NOMO-1 treated with dmso at 0.1 percent for 144 hours (cell line): Measurements from ENCODE around the gene ELMO1.
"Not testable (repeated sequence)": the region's sequence is repeated elsewhere in the genome, so short reads cannot be mapped to it uniquely, and the experiment has no call there.

Experiments used
- DNase-seq: peaks from one replicate; lab custom pipeline; 2025; ENCODE audit not compliant: unreplicated experiment; lab: John Stamatoyannopoulos, UW

The ELMO1 gene

DNA sequence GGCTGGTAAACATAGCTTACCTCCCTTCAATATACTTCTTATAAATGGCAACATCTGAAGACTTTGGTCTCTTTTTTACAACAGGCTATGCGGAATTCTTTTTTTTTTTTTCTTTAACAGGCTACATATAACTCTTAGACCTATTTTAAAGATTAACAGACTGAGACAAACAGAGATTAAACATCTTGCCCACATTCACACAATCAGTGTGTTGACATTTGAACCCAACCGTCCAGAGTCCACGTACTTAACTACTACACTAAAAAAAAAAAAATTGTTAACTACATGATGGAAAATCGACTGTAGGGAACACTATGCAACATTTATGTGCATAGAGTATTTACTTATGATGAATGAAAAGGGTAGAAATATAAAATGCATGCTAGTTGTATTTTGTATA is 298.5 kb downstream of the ELMO1 start:
- no peak for DNase-seq

DNA sequence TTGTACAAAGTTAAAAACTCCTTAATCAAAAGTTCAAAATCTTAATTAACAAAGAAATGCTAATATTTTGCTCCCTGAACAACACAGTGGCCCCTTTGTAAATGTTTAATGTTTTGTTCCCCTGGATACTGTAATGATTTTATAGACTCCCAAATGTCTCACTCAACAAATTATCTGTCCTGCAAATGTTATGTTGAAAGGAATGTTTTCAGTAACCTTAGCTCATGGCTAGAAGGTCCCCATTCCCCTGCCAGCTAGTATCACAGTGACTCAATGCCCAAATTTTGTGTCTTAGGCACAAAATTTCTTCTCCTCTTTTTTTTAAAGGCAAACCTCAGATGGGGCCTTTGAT is 298.9 kb downstream of the ELMO1 start:
- no peak for DNase-seq

DNA sequence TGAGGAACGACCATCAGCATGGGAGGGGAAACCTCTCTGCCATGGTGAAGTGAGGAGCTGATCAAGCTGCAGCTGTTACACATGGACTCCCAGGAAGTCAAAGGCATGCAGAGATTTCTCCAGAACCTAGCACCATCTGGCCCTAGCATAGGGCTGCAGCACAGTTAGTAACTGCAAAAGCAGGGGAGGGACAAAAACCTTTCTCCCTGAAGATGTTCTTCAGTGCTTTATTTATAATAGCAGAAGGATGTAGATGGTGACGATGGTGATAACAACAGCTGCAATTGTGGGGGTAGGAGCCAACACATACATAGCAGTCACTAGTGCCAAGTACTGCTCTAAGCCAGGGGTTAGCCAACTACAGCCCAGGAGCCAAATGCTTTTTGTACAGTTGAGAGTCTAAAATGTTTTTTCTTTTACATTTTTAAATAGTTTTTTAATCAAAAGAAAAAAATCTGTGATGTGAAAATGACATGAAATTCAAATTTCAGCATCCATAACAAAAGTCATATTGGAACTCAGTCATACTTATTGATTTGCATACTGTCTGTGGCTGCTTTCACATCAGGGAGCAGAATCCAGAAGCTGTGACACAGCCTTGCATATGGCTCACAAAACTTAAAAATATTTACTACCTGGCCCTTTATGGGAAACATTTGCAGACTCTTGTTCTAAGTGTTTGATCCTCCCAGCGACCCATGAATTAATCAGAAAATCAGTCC is 299.5 kb downstream of the ELMO1 start:
- no peak for DNase-seq

DNA sequence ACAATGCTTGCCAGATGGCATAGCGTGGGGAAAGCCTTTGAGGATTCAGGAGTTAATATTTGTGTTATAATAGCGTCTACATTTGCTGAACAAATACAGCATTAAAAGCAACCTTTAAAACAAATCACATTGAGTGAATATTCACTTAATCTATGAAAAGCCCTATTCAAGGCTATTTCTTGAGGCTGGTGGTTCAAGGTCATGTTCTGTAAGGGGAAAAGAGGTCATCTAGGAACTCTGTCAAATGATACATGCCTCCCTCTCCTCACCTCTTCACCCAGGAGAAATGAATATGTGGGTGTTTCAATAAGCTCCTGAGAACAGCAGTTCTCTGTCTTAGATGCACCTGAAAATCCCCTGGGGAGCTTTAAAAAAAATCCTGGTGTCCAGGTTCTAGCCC is 303.0 kb downstream of the ELMO1 start:
- DNase-seq: no peak

DNA sequence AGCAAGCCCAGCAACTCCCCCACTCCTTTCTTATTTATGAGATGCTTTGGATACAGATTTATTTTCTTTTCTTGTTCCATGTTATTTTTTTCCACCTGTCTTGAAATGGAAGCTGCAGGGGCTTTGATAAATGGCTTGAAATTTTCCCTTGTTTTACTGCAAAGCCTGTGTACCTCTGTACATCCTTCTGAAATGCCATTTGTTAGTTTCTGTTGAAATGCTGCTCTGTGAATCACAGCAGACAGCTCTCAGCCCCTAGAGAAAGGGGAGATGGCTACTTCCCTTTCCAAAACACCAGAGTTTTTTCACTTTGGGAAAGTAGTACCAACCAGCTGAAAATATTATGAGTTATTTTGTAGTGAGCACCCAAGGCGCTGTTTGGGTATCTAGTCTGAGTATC is 304.2 kb downstream of the ELMO1 start:
- no peak for DNase-seq

DNA sequence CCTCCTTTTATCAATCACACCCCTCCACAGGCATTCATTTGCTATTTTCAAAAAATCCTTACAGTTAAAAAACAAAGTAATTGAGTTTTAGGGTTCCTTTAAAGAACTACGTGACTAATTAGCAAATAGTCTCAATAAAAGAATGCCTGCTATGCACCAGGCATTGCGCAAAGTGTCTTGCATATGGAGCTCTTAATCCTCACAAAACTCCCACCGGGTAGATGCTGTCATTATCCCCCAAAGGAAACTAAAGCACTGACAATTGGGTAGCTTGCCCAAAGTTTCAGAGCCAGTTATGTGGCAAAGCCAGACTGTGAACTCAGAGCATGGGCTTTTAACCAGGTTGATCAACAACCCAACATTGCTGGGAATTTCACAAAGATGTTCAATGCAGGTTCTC is 305.7 kb downstream of the ELMO1 start:
- DNase-seq: no peak

DNA sequence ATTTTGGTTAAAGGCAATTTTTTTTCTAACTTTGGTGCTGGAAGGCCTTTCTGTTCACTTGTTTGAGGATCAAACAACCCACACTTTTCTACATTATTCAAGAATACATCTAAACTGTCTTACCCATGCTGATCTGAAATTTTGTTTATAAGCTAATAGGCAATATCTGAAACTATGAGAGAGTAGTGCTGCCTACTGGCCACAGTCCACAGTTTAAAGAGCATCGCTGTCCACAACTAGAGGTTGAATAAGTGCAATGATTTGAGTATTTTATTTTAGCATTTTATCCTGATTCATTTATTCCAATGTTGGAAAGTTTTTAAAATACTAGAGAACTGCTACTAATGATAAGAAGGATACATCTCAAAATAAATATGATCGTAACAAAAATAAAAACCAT is 306.9 kb downstream of the ELMO1 start:
- no peak for DNase-seq

DNA sequence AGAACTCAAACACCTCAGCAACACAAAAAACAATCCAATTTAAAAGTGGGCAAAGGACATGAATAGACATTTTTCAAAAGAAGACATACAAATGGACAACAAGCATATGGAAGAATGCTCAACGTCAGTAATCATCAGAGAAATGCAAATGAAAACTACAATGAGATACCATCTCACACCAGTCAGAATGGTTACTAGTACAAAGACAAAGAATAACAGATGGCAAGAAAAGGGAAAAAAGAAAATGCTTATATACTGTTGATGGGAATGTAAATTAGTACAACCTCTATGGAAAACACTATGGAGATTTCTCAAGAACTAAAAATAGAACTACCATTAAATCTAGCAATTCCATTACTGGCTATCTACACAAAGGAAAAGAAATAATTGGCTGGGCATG is 314.8 kb downstream of the ELMO1 start:
- not testable (repeated sequence) for DNase-seq

DNA sequence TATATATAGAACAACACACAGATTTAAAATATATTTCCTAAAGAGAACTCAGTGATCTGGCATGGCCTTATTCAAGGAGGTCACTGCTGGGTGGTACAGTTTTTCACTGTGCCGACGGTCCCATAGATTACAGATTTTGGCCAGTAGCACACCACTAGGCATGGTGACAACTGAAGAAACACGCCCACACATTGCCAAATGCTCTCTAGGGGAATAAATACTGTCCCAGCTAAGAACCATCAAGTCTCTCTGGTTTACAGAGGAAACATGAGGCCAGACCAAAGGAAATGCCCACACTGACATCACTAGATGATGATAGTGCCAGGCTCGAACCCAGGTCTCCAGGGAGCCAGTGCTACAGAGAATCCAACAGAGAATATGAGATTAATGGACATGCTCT is 316.8 kb downstream of the ELMO1 start:
- no peak for DNase-seq

DNA sequence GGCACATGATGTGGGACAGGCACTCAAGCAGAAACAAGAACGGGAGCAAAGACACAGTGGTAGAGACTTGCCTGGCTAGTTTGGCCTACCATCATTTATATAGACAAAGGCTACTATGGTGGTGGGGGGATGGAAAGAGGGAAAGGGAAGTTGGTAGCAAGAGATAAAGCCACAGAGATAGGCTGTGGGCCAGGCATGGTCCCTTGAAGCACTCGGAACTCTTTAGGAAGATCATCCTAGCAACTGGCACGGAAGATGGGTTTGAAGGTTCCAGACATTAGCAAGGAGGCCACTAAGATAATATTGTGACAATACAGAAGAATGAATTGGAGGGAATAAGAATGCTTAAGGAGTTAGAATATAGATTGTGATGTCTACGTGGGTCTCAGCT is 319.6 kb downstream of the ELMO1 start:
- no peak for DNase-seq

DNA sequence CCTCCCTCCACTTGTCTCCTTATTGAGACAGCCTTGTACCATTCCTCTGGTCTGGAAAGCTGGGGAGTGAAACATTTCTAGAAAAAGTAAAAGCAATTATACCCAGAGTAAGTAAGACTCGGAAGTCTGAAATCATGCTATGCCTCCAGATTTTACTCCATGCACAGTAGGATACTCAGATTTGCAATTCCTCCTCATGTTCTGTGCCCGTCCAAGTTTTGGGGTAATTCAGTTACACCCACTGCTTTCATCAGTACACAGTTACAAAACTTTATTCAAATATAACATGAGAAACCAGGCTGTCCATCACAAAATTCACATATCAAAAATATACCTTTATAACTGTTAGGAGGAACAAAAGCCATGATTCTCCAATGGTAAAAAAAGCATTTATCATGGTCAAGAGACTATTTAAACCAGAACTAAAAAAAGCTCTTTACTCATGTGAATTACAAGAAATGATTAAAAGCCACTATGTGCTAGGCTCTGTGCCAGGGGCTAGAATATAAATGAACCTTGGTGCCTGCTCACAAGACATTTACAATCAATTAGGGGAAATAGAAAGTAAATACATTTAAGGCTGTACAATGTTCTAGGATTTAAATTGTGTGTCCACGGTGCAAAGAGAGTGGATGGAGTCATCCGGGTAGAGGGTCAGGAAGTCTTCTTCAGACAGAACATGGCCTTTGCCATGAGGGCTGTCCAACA is 320.2 kb downstream of the ELMO1 start:
- no peak for DNase-seq

DNA sequence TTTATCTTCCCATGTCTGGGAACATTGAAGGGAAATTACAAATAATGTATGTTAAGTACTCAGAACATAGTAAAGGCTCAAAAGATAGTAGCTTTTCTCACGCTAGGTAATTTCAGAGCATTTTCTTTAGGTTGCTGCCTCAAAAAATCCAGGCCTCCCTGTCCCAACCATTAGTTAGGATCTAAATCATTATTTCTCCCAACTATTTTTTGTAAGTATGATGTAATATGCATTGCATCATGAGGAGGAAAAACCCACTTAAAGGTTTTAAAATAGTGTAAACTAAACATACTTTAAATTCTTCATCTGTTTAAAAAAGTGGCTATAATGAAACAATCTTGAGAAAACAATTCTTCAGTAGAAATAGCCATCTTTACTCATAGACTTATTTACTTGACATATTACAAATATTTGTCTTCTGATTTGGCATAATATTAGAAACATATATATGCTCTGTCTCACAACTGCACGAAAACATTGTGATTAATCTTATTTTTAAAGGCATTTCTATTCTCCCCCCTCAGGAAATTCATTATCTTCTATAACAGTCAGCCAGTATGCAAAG is 329.3 kb downstream of the ELMO1 start:
- no peak for DNase-seq

DNA sequence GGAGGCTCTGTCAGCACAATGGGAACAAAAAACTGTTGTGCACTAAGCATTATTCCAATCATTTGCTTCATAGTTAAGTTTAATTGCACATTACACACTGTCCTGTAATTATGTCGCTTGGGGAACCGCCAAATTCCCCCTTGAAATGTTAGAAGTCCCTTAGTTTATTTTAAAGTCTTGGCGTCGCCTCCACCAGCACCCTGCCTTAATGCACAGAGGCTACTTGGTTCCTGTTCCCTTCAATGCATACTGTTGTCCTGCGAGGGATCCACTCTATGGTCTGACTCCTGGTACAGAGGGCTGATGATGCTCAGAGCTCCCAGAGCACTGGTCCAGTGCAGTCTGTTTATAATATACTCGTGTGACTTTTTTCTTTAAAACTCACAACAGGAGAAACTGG is 330.7 kb downstream of the ELMO1 start:
- DNase-seq: no peak

DNA sequence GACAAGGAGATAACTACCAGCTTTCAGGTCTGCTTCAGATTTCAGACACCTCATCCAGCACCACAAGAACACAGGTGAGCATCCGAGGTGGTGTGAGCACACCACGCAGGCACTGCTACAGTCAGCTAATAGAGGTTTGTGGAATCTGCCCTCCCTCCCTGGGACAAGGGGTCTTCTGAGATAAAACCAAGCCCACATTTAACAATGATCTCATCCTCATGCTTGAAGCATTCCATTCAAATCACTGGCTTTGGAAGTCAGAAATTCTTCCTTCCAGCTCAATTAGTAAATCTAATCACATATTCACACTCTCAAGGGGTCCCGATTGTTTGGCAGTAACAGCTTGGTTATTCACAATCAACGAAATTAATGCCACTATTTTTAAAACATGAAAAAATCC is 331.4 kb downstream of the ELMO1 start:
- no peak for DNase-seq

DNA sequence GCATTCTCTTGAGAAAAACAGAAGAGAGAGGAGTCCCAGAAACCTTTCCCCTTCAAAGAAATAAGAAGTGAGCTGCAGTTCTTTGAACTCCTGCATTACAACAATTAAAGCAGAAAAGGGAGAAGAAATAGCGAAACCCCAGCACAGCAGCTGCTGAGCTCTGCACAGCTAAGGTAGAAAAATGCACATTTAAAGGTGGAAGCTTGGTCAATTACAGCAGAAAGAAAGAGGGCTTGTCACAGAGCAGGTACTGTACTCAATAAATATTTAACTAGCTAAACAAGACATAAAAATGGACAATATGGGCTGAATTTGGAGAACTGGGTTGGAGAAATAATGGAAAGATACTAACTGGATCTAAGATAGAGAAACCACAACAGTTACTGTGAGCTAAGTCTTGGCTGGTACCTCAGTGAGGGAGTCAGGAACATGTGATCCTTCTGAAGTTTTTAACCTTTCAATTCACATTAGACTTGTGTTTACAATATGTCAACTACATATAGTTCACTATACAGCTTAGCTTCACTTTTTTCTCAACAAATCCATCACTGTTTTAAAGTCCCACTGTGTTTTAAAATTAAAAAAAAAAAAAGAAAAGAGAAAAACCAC is 332.5 kb downstream of the ELMO1 start:
- DNase-seq: no peak

DNA sequence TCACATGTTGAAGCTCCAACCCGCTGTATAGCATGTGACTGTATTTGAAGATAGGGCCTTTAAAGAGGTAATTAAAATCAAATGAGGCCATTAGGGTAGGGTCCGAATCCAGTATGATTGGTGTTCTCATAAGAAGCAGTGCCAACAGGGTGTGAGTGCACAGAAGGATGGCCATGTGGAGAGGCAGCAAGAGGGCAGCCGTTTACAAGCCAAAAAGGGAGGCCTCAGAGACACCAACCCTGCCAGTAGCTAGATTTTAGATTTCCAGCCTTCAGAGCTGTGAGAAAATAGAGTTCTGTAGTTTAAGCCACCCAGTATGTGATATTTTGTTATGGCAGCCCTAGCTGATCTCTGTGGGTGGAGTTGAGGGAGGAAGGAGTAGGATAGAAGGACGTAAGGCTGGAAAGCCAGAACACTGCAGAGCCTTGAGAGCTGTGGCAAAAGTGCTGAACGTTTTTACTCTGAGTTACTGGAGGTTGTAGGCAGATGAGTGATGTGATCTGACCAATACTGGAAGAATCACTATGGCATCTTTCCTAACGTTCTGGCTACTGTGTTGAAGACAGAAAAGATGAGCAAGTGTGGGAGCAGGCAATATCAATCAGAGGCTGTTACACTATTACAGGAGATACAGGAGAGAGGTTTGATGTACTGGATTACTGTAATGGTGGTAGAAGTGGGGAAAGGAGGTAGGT is 334.9 kb downstream of the ELMO1 start:
- DNase-seq: no peak

DNA sequence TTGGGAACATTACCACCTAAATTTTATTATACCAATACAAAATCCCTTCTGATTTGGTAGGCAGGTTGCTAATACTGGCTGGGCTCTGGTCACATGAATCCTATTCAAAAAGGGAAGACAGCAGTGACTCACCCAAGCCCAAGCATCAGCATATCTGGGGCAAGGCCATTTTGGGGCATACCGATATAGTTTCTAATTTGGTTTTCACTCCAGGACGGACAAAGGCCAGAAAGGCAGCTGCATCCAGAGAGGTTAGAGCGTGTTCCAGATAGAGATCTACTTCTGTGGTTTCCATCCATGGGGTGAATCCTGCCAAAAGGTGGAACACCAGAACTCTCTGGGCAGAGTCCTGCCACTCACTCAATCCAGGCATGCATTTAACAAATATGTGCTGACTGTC is 335.8 kb downstream of the ELMO1 start:
- DNase-seq: no peak

DNA sequence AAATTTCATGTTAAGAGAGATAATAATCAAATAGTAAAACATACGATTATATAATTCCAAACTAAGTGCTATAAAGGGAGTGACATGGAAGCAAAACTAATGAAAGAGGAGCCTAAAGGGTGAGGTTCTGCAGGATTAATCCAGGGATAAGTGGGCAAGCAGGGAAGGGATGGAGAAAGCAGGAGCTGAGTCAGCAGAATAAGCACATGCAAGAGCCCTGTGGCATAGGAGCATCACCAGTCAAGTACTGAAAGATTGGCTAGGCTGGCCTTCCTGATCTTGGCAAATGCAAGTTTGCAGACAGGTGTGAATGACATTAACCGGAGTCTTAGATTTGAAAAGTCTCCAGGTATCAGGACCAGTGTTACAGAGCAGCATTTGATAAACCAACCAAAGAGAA is 336.4 kb downstream of the ELMO1 start:
- DNase-seq: no peak

DNA sequence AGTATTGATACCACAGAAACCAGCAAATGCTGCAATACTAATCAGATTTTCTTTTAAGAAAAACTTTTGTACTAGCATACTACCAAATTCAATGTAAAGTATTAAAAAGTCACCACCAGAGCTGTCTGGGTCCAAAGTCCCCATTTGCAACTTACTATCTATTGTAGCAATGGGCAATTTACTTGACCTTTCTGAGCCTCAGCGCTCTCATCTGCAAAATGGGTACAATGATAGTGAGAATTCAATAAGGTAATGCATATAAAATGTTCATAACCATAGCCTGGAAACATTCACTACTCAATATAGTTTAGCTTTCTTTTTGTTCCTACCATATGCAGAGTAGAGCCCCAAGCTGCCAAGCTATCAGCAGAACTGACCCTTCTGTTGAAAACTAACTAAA is 337.2 kb downstream of the ELMO1 start:
- DNase-seq: no peak

DNA sequence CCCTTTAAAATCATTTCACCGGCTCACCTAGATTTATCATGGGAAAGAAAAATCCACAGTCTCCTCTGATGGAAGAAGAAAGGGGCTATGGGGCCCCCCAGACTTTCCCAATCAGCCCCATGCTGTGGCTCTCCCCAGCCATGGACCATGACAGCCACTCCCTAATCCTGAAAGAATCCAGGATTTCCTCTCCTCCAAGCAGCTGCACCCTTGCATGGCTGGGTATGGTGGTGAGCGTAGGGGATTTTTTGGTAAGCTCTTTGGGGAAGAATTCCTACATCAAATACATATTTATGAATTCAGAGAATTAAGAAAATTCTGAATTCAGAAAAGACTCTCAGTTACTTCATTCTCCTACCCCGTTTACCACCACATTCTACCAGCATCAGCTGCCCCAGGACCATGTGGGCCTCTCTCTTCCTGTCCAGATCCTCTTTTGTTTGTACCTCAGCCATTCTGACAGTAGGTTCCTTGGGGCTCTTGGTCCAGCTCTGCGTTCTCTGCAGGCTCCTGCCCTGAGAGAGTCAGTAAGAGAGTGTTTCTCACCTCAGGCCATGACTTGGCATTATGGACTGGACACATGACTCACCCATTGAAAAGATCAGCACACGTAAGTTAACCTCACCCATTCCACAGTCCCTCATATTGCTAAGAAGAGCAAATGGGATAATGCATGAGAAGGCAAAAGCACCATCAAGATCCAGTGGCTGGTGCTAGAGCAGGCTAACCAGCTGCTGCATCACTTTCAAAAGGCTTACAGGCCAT is 337.8 kb downstream of the ELMO1 start:
- DNase-seq: no peak

DNA sequence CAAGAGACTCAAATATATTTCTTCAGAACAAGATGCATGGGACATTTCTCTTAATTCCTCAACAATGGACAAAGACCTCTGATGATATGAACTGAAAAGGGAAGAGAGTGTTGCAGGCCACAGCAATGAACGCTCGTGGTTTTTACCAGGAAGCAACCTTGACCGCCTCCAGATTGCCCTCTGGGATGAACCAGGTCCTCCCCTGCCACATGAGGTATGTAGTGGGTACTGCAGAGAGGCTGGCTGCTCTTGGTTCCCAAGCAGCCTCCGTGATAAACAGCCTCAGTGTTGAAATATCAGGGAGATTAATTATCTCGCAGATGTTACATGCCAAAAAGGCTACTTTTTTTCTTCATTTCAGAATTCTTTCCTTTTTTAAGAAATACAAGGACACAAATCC is 338.8 kb downstream of the ELMO1 start:
- no peak for DNase-seq
